ENCODE results near the gene IL17RA. TPM values are rescaled to one million over a fixed set of nuclear protein-coding genes. Genes with fewer than 3 reads are reported as not detected.

The IL17RA gene
- polyA plus RNA-seq, 2 donors, result 3.8 TPM

GRCh38 chr22:17104336-17104935, 19.6 kb downstream of the IL17RA start:
- 85% methylated on average over 14 of the region's 14 CpGs for WGBS, 2 donors
- no peak overlapping the region for H3K4me3 ChIP-seq (ENCODE audit: low read depth in 1 of 2, low read length in 2 of 2)
- no peaks in the 10 kb centered on the region for H3K4me1 ChIP-seq (ENCODE audit: control insufficient read depth in 2 of 2, insufficient read depth in 2 of 2, low read length in 1 of 2)
- H3K36me3 ChIP-seq (ENCODE audit: control insufficient read depth in 2 of 2, insufficient read depth in 2 of 2, low read length in 1 of 2), result peaks cover 17 to 62% of the 10 kb centered on the region in 2 donors
- no peaks in the 10 kb centered on the region for H3K27me3 ChIP-seq (ENCODE audit: control insufficient read depth in 1 of 2, insufficient read depth in 2 of 2, low read length in 2 of 2)
- H3K9me3 ChIP-seq (ENCODE audit: control insufficient read depth in 2 of 2, insufficient read depth in 1 of 2, low read depth in 1 of 2, low read length in 1 of 2), result no peaks in the 10 kb centered on the region
- no peak overlapping the region for H3K27ac ChIP-seq (ENCODE audit: low read depth in 2 of 2, low read length in 1 of 2)

GRCh38 chr22:17105143-17106129, 20.6 kb downstream of the IL17RA start:
- Histone ChIP-seq H3K27ac (ENCODE audit: low read depth in 2 of 2, low read length in 1 of 2) (no peak overlapping the region), H3K4me1 (ENCODE audit: control insufficient read depth in 2 of 2, insufficient read depth in 2 of 2, low read length in 1 of 2) (no peaks in the 10 kb centered on the region), H3K4me3 (ENCODE audit: low read depth in 1 of 2, low read length in 2 of 2) (no peak overlapping the region), H3K36me3 (ENCODE audit: control insufficient read depth in 2 of 2, insufficient read depth in 2 of 2, low read length in 1 of 2) (peaks cover 15 to 60% of the 10 kb centered on the region in 2 donors), H3K27me3 (ENCODE audit: control insufficient read depth in 1 of 2, insufficient read depth in 2 of 2, low read length in 2 of 2) (no peaks in the 10 kb centered on the region), H3K9me3 (ENCODE audit: control insufficient read depth in 2 of 2, insufficient read depth in 1 of 2, low read depth in 1 of 2, low read length in 1 of 2) (no peaks in the 10 kb centered on the region)
- WGBS, 2 donors, result 80 to 84% methylated on average over 22 of the region's 22 CpGs

GRCh38 chr22:17106161-17106784, 21.5 kb downstream of the IL17RA start:
- Histone ChIP-seq H3K9me3 (ENCODE audit: control insufficient read depth in 2 of 2, insufficient read depth in 1 of 2, low read depth in 1 of 2, low read length in 1 of 2) (no peaks in the 10 kb centered on the region), H3K27me3 (ENCODE audit: control insufficient read depth in 1 of 2, insufficient read depth in 2 of 2, low read length in 2 of 2) (no peaks in the 10 kb centered on the region), H3K4me1 (ENCODE audit: control insufficient read depth in 2 of 2, insufficient read depth in 2 of 2, low read length in 1 of 2) (no peaks in the 10 kb centered on the region), H3K27ac (ENCODE audit: low read depth in 2 of 2, low read length in 1 of 2) (no peak overlapping the region), H3K36me3 (ENCODE audit: control insufficient read depth in 2 of 2, insufficient read depth in 2 of 2, low read length in 1 of 2) (peaks cover 9 to 54% of the 10 kb centered on the region in 2 donors), H3K4me3 (ENCODE audit: low read depth in 1 of 2, low read length in 2 of 2) (no peak overlapping the region)
- 84 to 86% methylated on average over 12 of the region's 12 CpGs for WGBS, 2 donors

- no peak overlapping the region for H3K27ac ChIP-seq (ENCODE audit: low read depth in 2 of 2, low read length in 1 of 2)
- no peaks in the 10 kb centered on the region for H3K4me1 ChIP-seq (ENCODE audit: control insufficient read depth in 2 of 2, insufficient read depth in 2 of 2, low read length in 1 of 2)
- H3K4me3 ChIP-seq (ENCODE audit: low read depth in 1 of 2, low read length in 2 of 2), result no peak overlapping the region
- no peaks in the 10 kb centered on the region for H3K9me3 ChIP-seq (ENCODE audit: control insufficient read depth in 2 of 2, insufficient read depth in 1 of 2, low read depth in 1 of 2, low read length in 1 of 2)
- peaks cover 6 to 48% of the 10 kb centered on the region in 2 donors for H3K36me3 ChIP-seq (ENCODE audit: control insufficient read depth in 2 of 2, insufficient read depth in 2 of 2, low read length in 1 of 2)
- no peaks in the 10 kb centered on the region for H3K27me3 ChIP-seq (ENCODE audit: control insufficient read depth in 1 of 2, insufficient read depth in 2 of 2, low read length in 2 of 2)
- 79% methylated on average over 15 of the region's 15 CpGs for WGBS, 2 donors
Measured at GRCh38 chr22:17106785-17107546, 22.2 kb downstream of the IL17RA start.

- Histone ChIP-seq H3K36me3 (ENCODE audit: control insufficient read depth in 2 of 2, insufficient read depth in 2 of 2, low read length in 1 of 2) (peaks cover 6 to 44% of the 10 kb centered on the region in 2 donors), H3K27ac (ENCODE audit: low read depth in 2 of 2, low read length in 1 of 2) (no peak overlapping the region), H3K4me3 (ENCODE audit: low read depth in 1 of 2, low read length in 2 of 2) (no peak overlapping the region), H3K4me1 (ENCODE audit: control insufficient read depth in 2 of 2, insufficient read depth in 2 of 2, low read length in 1 of 2) (no peaks in the 10 kb centered on the region), H3K9me3 (ENCODE audit: control insufficient read depth in 2 of 2, insufficient read depth in 1 of 2, low read depth in 1 of 2, low read length in 1 of 2) (no peaks in the 10 kb centered on the region), H3K27me3 (ENCODE audit: control insufficient read depth in 1 of 2, insufficient read depth in 2 of 2, low read length in 2 of 2) (no peaks in the 10 kb centered on the region)
- WGBS, 2 donors, result 95% methylated on average over 6 of the region's 6 CpGs
Measured at GRCh38 chr22:17107547-17107810, 22.7 kb downstream of the IL17RA start.

- Histone ChIP-seq H3K4me1 (ENCODE audit: control insufficient read depth in 2 of 2, insufficient read depth in 2 of 2, low read length in 1 of 2) (no peaks in the 10 kb centered on the region), H3K27ac (ENCODE audit: low read depth in 2 of 2, low read length in 1 of 2) (no peak overlapping the region), H3K36me3 (ENCODE audit: control insufficient read depth in 2 of 2, insufficient read depth in 2 of 2, low read length in 1 of 2) (peaks cover 6 to 38% of the 10 kb centered on the region in 2 donors), H3K27me3 (ENCODE audit: control insufficient read depth in 1 of 2, insufficient read depth in 2 of 2, low read length in 2 of 2) (no peaks in the 10 kb centered on the region), H3K9me3 (ENCODE audit: control insufficient read depth in 2 of 2, insufficient read depth in 1 of 2, low read depth in 1 of 2, low read length in 1 of 2) (no peaks in the 10 kb centered on the region), H3K4me3 (ENCODE audit: low read depth in 1 of 2, low read length in 2 of 2) (no peak overlapping the region)
- WGBS, 2 donors, result 96% methylated on average over 66 of the region's 66 CpGs
Measured at GRCh38 chr22:17108256-17109112, 23.7 kb downstream of the IL17RA start.

- Histone ChIP-seq H3K4me1 (ENCODE audit: control insufficient read depth in 2 of 2, insufficient read depth in 2 of 2, low read length in 1 of 2) (no peaks in the 10 kb centered on the region), H3K27me3 (ENCODE audit: control insufficient read depth in 1 of 2, insufficient read depth in 2 of 2, low read length in 2 of 2) (no peaks in the 10 kb centered on the region), H3K36me3 (ENCODE audit: control insufficient read depth in 2 of 2, insufficient read depth in 2 of 2, low read length in 1 of 2) (peaks cover 6 to 36% of the 10 kb centered on the region in 2 donors), H3K27ac (ENCODE audit: low read depth in 2 of 2, low read length in 1 of 2) (no peak overlapping the region), H3K4me3 (ENCODE audit: low read depth in 1 of 2, low read length in 2 of 2) (no peak overlapping the region), H3K9me3 (ENCODE audit: control insufficient read depth in 2 of 2, insufficient read depth in 1 of 2, low read depth in 1 of 2, low read length in 1 of 2) (no peaks in the 10 kb centered on the region)
- 93 to 95% methylated on average over 38 to 42 of the region's 42 CpGs for WGBS, 2 donors
Measured at GRCh38 chr22:17109113-17109865, 24.5 kb downstream of the IL17RA start.

- Histone ChIP-seq H3K36me3 (ENCODE audit: control insufficient read depth in 2 of 2, insufficient read depth in 2 of 2, low read length in 1 of 2) (peaks cover 6 to 30% of the 10 kb centered on the region in 2 donors), H3K27me3 (ENCODE audit: control insufficient read depth in 1 of 2, insufficient read depth in 2 of 2, low read length in 2 of 2) (no peaks in the 10 kb centered on the region), H3K9me3 (ENCODE audit: control insufficient read depth in 2 of 2, insufficient read depth in 1 of 2, low read depth in 1 of 2, low read length in 1 of 2) (no peaks in the 10 kb centered on the region), H3K4me3 (ENCODE audit: low read depth in 1 of 2, low read length in 2 of 2) (no peak overlapping the region), H3K4me1 (ENCODE audit: control insufficient read depth in 2 of 2, insufficient read depth in 2 of 2, low read length in 1 of 2) (no peaks in the 10 kb centered on the region), H3K27ac (ENCODE audit: low read depth in 2 of 2, low read length in 1 of 2) (no peak overlapping the region)
- 88 to 92% methylated on average over 16 of the region's 16 CpGs for WGBS, 2 donors
Measured at GRCh38 chr22:17109976-17110375, 25.2 kb downstream of the IL17RA start.
